Right lobe of liver (tissue), 6 donors: ENCODE data around the gene ABI3. TPM values are rescaled to one million over a fixed set of nuclear protein-coding genes. Genes with fewer than 3 reads are reported as not detected.

Experiments
- ATAC-seq, 4 donors: fragments of 200-7000 bp; cut with Tn5 transposase; one replicate each; pipeline ENCODE4 v1.9.1; 2020; ENCODE audit warnings: mild to moderate bottlenecking in 4 of 4, moderate library complexity in 4 of 4
- DNase-seq, 3 donors: peaks; one replicate each; pipeline ENCODE4 v3.0.0-alpha.2; 2020
- H3K27ac ChIP-seq, 3 donors: fragments of 200-600 bp; one replicate each; pipeline ENCODE4 v1.8.0; 2022
- H3K27me3 ChIP-seq, 2 donors: fragments of 200-600 bp; one replicate each; pipeline ENCODE4 v1.8.0; 2022
- H3K36me3 ChIP-seq, 4 donors: fragments of 200-600 bp; sonication (generic) in 1 of 4; one replicate each; pipeline versions ENCODE4 v1.5.1 to v1.8.0; 2017 to 2022; ENCODE audit warnings: control low read depth in 1 of 4
- H3K4me1 ChIP-seq, 4 donors: fragments of 200-600 bp; sonication (generic) in 1 of 4; one replicate each; pipeline versions ENCODE4 v1.5.1 to v1.8.0; 2017 to 2022; ENCODE audit warnings: control low read depth in 1 of 4
- H3K4me3 ChIP-seq, 3 donors: fragments of 200-600 bp; one replicate each; pipeline ENCODE4 v1.8.0; 2022
- H3K9me3 ChIP-seq, 4 donors: fragments of 200-600 bp; sonication (generic) in 1 of 4; one replicate each; pipeline versions ENCODE4 v1.5.1 to v1.8.0; 2017 to 2022; ENCODE audit warnings: control low read depth in 1 of 4
- CTCF ChIP-seq, 4 donors: fragments of 200-600 bp in 3 of 4; fragments of 450-650 bp in 1 of 4; IDR thresholded peaks; one replicate each; pipeline versions ENCODE4 v1.5.1 to v1.8.0; 2016 to 2022; ENCODE audit warnings: antibody characterized with exemption in 4 of 4, mild to moderate bottlenecking in 2 of 4
- POLR2A ChIP-seq: fragments of 450-650 bp; IDR thresholded peaks from one replicate; pipeline ENCODE4 v1.6.1; 2017; ENCODE audit warnings: antibody characterized with exemption, mild to moderate bottlenecking
- WGBS: methylation state at CpG from one replicate; pipeline ENCODE4 v1.1.6; 2018; ENCODE audit warnings: low coverage, low lambda C conversion rate; ENCODE audit not compliant: insufficient coverage; ENCODE audit errors: missing lambda C conversion rate; 5-methylcytosine and 5-hydroxymethylcytosine counted together
- intact Hi-C, 2 donors: fragments of 100-400 bp; cut with DNase I; formaldehyde crosslinking; loops; one replicate each; pipeline versions ENCODE4 v1.11.2 to v1.14.1; 2022
- long read RNA-seq: library from polyadenylated mRNA; unstranded; transcript quantifications from one replicate; pipeline ENCODE4 v2.0.0, GENCODE V29; 2019
- total RNA-seq, 6 experiments: library from RNA; depleted of rRNA in 2 of 6; stranded (reverse); fragments of >200 nt in 2 of 6; fragmentation: NEBNext Ultra II Directional in 3 of 6; extraction: Animal tissue kit (Norgen Biotek cat#: 25700) in 3 of 6; gene quantifications; one replicate each; pipeline versions ENCODE4 v1.1.0 to v1.2.4, GENCODE V29; 2016 to 2023
- donor health status: DM: no; HTN: yes; CAD: no.
- donor health status: DM: no; HTN: no; CAD: no.
- donor health status: DM: no; HTN: no; CAD: no.
- donor health status: DM: no; HTN: yes; CAD: no.
- donor health status: DM: no; HTN: yes; CAD: no.

ABI3 gene
- total RNA-seq = 1 to 10 TPM; 3.0 to 9.7 (median 3.8) TPM
- long read RNA-seq, partial matches to known transcripts = 0 of 1 reads
- long read RNA-seq, other reads (novel, unspliced or antisense) = 1 of 1 reads

DNA sequence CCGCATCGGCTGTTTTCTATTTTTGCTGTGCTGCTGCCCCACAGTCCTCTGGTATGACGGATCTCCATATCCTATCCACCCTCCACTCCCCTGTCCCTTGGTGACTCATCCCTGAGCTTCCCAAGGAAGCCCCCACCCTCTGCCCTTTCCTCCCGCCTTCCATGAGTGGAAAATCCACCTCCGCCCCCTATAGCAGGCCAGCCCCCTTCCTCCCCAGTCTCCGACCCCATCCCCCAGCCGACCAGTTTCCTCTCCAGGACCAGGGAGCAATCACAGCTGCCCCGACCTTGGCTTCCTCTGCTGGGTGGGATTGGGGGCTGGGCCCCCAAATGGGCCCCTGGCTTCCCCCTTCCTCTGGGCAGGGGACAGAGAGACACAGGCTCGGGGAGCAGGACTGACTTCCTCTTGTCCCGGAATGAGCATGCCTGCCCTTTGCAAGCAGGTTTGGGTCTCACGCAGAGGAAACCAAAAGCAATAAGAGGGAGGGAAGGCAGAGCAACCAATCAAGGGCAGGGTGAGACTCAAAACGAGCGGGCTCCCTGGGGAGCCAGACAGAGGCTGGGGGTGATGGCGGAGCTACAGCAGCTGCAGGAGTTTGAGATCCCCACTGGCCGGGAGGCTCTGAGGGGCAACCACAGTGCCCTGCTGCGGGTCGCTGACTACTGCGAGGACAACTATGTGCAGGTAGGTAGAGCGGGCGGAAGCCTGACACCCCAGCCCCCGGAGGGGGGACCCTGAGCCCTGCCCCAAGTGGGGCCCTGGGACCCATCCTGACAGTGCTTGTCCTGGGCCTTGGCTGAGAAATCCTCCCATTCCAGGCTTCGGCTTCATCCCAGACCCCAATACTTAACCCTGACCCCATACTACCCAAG, at the start of gene ABI3, which contains the start of gene GNGT2:
ABI3 (plus strand) TSS at position 550 of the 872 bp plus-strand sequence; CDS start at position 568, 18 bp downstream.
GNGT2 (minus strand) TSS at position 417 of the 872 bp plus-strand sequence. CDS start 3,152 bp downstream, outside the sequence.
- H3K27me3 ChIP-seq = no peaks in the 10 kb centered on the region
- 16% methylated on average over 12 of the region's 22 CpGs for WGBS
- DNase-seq (peak; percentile 57 to 62 (median 60)), ATAC-seq (peak; percentile 73 to 80 (median 79))
- H3K4me3 ChIP-seq = peak within 1 kb of the TSS; percentile 30 to 48 (median 39)
- H3K4me1 ChIP-seq = no peaks in the 10 kb centered on the region
- no peaks in the 10 kb centered on the region for H3K36me3 ChIP-seq
- TF ChIP-seq CTCF (IDR thresholded peaks at IDR 0.05) (no peak), POLR2A (peak; percentile 76)
- intact Hi-C loops = no loop called here
- H3K9me3 ChIP-seq = no peaks in the 10 kb centered on the region
- H3K27ac ChIP-seq = peak within 1 kb of the TSS; percentile 26 to 63 (median 44)

GRCh38 chr17:49162866-49163265, 47.6 kb upstream of the ABI3 start:
- no peaks in the 10 kb centered on the region for H3K4me1 ChIP-seq
- no peak for DNase-seq
- H3K4me3 ChIP-seq = no peak overlapping the region
- ATAC-seq = no peak
- no peaks in the 10 kb centered on the region for H3K36me3 ChIP-seq
- TF ChIP-seq CTCF (IDR thresholded peaks at IDR 0.05) = no peak
- no peak for TF ChIP-seq POLR2A
- H3K27ac ChIP-seq = no peak overlapping the region
- no peaks in the 10 kb centered on the region for H3K27me3 ChIP-seq
- H3K9me3 ChIP-seq = no peaks in the 10 kb centered on the region
- intact Hi-C loops = no loop called here
- WGBS = 66% methylated on average over 4 of the region's 4 CpGs

GRCh38 chr17:49165143-49165542, 45.4 kb upstream of the ABI3 start:
- DNase-seq (no peak), ATAC-seq (no peak)
- Histone ChIP-seq H3K36me3 (no peaks in the 10 kb centered on the region), H3K9me3 (no peaks in the 10 kb centered on the region), H3K27ac (no peak overlapping the region), H3K4me3 (no peak overlapping the region), H3K4me1 (no peaks in the 10 kb centered on the region), H3K27me3 (no peaks in the 10 kb centered on the region)
- intact Hi-C loops = no loop called here
- no peak for TF ChIP-seq POLR2A
- no peak for TF ChIP-seq CTCF (IDR thresholded peaks at IDR 0.05)
- 83% methylated on average over 2 of the region's 2 CpGs for WGBS

- 43% methylated on average over 6 of the region's 9 CpGs for WGBS
- Histone ChIP-seq H3K27me3 (no peaks in the 10 kb centered on the region), H3K9me3 (no peaks in the 10 kb centered on the region), H3K27ac (no peak overlapping the region), H3K4me1 (no peaks in the 10 kb centered on the region), H3K36me3 (no peaks in the 10 kb centered on the region), H3K4me3 (no peak overlapping the region)
- ATAC-seq (no peak), DNase-seq (no peak)
- intact Hi-C loops = no loop called here
- TF ChIP-seq POLR2A (no peak), CTCF (IDR thresholded peaks at IDR 0.05) (no peak)
These were observed 41.8 kb upstream of the ABI3 start for GRCh38 chr17:49168706-49169105.
